GM21423 (cell line): Measurements from ENCODE around the gene SNRPE.
"Not testable (repeated sequence)": the region's sequence is repeated elsewhere in the genome, so short reads cannot be mapped to it uniquely, and the experiment has no call there.

Experiments
- ATAC-seq: cut with Tn5 transposase; IDR thresholded peaks from one replicate; pipeline ENCODE4 v1.9.1; 2021; ENCODE audit warnings: mild to moderate bottlenecking, moderate library complexity; ENCODE audit not compliant: unreplicated experiment

SNRPE gene

DNA sequence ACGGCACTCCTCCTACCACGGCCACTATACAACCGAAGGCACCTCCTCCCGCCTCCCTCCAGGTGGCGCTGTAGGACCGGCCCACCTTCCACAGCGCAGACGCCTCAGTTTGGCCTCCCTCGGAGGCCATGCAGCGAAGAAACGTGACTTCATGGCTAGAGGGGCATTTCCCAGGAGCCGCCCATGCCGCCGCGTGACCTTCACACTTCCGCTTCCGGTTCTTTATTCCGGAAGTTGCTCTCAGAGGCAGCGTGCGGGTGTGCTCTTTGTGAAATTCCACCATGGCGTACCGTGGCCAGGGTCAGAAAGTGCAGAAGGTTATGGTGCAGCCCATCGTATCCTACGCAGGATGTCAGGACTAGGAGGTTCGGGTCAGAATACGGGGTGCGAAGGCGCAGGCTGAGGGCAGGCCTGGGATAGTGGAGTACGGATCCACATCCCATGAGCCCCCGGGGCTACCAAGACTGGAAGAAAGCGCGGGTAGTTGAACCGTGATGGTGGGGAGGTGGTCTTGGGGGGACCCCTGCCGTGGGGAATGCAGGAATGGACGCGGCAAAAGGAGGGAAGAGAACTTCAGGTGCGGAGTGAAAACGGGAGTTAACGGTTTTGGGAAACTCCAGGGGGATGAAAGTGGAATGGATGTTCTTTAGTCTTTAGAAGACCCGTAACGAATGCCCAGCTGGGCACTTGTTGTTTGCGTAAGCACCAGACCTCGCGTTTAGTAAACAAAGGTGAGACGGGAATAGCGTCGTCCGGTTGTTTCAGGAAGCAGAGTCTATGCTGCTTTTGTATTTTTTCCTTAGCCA lies at the start of gene SNRPE:
SNRPE (plus strand) TSS at position 221 of the 806 bp plus-strand sequence; CDS start at position 282, 61 bp downstream.
- peak; percentile 99 for ATAC-seq

DNA sequence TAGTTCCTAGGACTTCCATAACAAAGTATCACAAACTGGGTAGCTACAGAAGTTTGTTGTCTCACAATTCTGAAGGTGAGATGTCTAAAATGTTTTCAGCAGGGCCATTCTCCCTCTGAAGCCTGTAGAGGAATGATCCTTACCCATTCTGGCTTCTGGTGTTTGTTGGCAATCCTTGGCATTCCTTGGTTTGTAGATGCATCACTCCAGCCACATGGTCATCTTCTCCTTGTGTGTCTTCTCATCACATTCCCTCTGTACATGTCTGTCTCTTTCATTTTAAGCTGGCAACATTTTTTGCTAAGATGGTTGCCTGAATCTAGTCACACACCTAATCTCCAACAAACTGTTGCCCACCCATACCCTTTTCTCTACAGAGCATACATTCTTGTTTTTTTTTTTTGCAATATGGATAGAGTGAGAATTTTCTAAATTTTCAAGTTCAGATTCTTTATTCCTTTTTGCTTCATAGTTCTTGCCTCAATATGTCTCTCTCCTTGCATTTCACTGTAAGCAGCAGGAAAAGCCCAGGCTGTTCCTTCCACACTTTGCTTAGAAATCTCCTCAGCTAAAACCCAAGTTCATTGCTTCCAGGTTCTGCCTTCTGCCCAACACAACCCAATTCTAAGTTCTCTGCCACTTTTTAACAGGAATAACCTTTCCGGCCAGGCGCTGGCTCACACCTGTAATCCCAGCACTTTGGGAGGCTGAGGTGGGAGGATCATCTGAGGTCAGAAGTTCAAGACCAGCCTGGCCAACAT lies 47.6 kb upstream of the SNRPE start:
- ATAC-seq = no peak

DNA sequence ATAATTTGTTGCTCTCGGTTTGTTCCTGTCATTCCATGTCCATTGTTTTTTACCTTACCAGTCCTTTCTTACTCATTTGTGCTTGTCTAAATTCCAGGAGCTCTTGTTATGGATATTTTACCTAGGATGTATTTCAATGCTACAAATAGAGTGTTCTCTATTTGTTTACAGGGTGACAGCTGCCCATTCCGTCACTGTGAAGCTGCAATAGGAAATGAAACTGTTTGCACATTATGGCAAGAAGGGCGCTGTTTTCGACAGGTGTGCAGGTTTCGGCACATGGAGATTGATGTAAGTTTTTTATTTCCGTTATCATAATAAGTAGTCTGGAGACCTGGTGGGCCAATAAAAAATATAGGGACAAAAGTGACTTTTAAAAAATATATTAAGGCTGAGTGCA lies 43.0 kb upstream of the SNRPE start:
- ATAC-seq = no peak

DNA sequence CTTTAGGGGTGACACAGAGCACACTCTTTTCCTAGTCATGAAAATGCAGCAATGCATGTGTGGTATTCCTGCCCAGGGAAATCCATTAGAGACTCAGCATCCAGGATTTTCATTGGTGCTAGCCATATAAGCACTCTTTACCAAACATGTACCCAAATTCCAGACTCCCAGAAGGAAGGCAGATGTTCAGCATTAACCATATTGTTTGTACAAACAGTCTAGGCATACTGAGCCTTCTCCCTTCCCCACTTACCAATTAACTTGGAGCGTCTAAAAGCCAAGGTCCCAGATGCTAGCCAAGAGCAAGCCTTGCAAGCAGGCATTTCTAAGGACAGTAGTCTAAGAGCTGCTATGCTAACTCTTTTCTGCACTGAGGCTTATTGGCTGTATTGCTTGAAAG lies 38.1 kb upstream of the SNRPE start:
- no peak for ATAC-seq

DNA sequence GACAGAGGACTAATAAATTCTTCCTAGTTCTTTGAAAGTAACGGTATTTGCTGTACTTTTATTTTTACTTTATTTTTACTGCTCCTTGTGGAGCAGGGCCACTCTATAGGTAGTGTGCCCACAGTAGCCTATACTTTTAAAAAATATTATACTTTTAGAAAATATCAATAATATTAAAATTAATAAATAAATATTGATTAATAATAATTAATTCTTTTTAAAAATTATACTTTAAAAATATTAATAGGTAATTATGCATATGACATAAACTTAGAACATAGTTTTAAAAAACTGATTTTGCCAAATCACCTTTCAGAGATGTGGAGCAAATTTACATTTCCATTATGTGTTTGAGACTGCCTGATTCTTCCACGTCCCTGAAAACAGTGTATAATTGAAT lies 35.2 kb upstream of the SNRPE start:
- no peak for ATAC-seq

DNA sequence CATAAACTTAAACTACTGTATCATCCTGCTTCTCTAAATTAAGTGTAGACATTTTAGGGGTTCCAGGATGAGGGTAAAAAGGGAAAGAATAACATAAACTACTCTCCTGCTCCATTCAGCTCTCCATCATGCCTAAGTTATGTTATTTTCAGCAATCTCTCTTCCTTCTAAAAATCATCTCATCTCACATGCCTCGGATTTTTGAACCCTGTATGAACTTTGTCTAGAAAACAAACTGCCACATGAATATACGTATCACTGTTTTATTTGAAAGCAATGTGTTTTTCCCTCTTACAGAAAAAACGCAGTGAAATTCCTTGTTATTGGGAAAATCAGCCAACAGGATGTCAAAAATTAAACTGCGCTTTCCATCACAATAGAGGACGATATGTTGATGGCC lies 33.4 kb upstream of the SNRPE start:
- ATAC-seq = no peak

GRCh38 chr1:203828503-203828902 lies 32.9 kb upstream of the SNRPE start:
- no peak for ATAC-seq

DNA sequence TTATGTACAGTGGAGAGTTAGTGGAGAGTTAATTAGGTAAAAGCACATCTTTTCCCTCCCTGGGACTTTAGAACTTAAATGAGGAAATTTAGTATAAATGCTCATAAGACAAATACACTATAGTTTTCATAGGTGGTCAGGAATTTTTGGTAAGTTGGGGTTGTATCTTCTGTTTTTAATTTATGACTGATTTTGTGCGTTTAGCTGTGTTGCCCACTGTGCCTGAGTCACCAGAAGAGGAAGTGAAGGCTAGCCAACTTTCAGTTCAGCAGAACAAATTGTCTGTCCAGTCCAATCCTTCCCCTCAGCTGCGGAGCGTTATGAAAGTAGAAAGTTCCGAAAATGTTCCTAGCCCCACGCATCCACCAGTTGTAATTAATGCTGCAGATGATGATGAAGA lies 32.2 kb upstream of the SNRPE start:
- ATAC-seq = not testable (repeated sequence)

DNA sequence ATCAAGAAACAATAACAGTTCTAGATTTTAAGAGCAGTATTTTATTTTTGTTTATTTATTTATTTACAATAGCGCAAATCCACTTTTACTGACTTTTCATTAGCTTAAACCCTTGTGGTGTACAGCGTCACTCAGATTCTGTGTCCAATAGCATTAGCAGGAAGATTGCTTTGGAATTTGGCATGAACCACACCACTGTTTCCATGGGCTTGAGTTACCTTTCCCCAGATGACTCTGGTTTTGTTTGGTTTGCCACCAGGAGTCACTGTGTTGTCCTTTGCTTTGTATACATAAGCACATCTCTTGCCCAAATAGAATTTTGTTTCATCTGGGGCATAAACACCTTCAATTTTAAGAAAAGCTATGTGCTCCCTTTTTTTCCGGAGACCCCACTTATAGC lies 25.9 kb upstream of the SNRPE start:
- ATAC-seq = no peak

GRCh38 chr1:203839081-203839480 lies 22.3 kb upstream of the SNRPE start:
- no peak for ATAC-seq

DNA sequence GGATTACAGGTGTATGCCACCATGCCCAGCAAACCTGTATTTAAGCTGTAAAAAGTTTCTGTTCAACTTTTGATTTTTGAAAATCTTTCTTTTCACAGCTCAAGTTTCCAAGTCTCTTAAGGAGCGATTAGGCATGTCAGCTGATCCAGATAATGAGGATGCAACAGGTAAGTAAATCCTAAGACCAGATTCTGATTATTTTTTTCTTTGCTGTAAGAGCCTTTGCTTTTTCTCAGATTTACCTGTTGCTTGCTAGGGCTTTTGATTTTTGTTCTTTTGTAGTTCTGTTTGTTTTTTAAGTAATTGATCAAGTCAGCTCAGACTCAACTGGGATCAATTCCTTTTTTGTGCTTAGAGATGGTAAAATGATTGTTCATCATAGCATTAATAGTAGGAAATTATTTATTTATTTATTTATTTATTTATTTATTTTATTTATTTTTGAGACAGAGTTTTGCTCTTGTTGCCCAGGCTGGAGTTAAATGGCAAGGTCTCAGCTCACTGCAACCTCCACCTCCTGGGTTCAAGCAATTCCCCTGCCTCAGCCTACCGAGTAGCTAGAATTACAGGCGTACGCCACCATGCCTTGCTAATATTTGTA lies 21.1 kb upstream of the SNRPE start:
- no peak for ATAC-seq

- ATAC-seq = no peak
These were observed 18.9 kb upstream of the SNRPE start for GRCh38 chr1:203842559-203842876.

- no peak for ATAC-seq
These were observed 18.0 kb upstream of the SNRPE start for GRCh38 chr1:203843435-203843834.

DNA sequence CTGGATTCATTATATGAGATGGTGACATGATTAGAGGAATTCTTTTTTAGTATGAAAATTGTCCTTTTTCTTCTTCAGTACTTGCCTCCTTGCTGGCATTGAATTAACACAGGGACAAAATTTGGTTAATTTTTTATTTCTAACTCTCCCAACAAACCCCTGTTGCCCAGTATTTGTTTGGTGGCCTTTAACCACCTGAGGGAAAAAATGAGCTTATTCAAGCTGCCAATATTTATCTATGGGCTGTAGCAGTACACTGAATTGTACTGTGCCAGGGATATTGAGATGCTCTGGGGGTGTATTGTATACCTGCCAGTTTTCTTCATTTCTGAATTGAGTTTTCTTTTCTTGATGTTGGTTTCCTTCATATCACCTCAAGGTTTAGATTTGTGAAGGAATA lies 8.3 kb upstream of the SNRPE start:
- ATAC-seq = not testable (repeated sequence)

- ATAC-seq = no peak
These were observed 3.3 kb upstream of the SNRPE start for GRCh38 chr1:203858055-203858454.

DNA sequence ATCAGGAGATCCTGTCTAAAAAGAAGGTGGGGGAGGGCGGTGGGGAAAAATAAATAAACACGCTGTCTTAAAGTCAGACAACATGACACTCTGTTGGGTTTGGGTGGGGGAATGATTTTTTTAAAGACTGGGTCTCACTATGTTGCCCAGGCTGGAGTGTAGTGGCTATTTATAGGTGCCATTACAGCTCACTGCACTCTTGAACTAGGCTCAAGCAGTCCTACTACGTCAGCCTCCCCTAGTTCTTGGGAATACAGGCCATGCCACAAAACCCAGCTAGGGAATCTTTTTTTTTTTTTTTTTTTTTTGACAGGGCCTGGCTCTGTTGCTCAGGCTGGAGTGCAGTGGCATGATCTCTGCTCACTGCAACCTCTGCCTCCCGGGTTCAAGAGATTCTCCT lies 2.4 kb upstream of the SNRPE start:
- ATAC-seq = no peak

GRCh38 chr1:203860396-203861025 lies 888 bp upstream of the SNRPE start:
- ATAC-seq = no peak

GRCh38 chr1:203867802-203868201 lies 6.4 kb downstream of the SNRPE start:
- ATAC-seq = no peak

- ATAC-seq = no peak
These were observed 8.8 kb downstream of the SNRPE start for GRCh38 chr1:203870245-203870644.

GRCh38 chr1:203871114-203871880 lies 9.9 kb downstream of the SNRPE start:
- no peak for ATAC-seq

GRCh38 chr1:203873094-203873493 lies 11.7 kb downstream of the SNRPE start:
- no peak for ATAC-seq
